CD14-positive monocyte (primary cell): ENCODE results near the gene FOXQ1. TPM values are rescaled to one million over a fixed set of nuclear protein-coding genes. Genes with fewer than 3 reads are reported as not detected.

Experiments used
- DNase-seq, 3 donors: peaks; one replicate each; pipeline ENCODE4 v3.0.0-alpha.2; 2011 to 2022
- H2AFZ ChIP-seq: 2 replicates; pipeline ENCODE4 v1.6.0; 2012; ENCODE audit warnings: mild to moderate bottlenecking, low read depth, low read length, inconsistent platforms; ENCODE audit not compliant: insufficient read depth, poor library complexity, severe bottlenecking
- H3K27ac ChIP-seq, 2 donors: 1 replicate in 1 of 2; 2 replicates in 1 of 2; pipeline ENCODE4 v1.5.1; 2012 to 2013; ENCODE audit warnings: low read length in 2 of 2, control low read depth in 1 of 2, inconsistent platforms in 1 of 2, low read depth in 1 of 2, mild to moderate bottlenecking in 1 of 2
- H3K27me3 ChIP-seq, 2 donors: one replicate each; pipeline versions ENCODE4 v1.6.0 to v1.6.1; 2011 to 2013; ENCODE audit warnings: low read length in 2 of 2; ENCODE audit not compliant: control insufficient read depth in 2 of 2, insufficient read depth in 2 of 2
- H3K36me3 ChIP-seq, 2 donors: replicated peaks in 1 of 2; 1 replicate in 1 of 2; 2 replicates in 1 of 2; pipeline versions ENCODE4 v1.5.1 to v1.6.1; 2012 to 2013; ENCODE audit warnings: low read length in 2 of 2, control low read depth in 1 of 2, inconsistent platforms in 1 of 2, mild to moderate bottlenecking in 1 of 2; ENCODE audit not compliant: insufficient read depth in 2 of 2, control insufficient read depth in 1 of 2
- H3K4me1 ChIP-seq, 2 donors: 1 replicate in 1 of 2; 2 replicates in 1 of 2; pipeline versions ENCODE4 v1.5.1 to v1.6.1; 2012 to 2013; ENCODE audit warnings: low read length in 2 of 2, control low read depth in 1 of 2, inconsistent platforms in 1 of 2, mild to moderate bottlenecking in 1 of 2, moderate library complexity in 1 of 2; ENCODE audit not compliant: insufficient read depth in 2 of 2, control insufficient read depth in 1 of 2
- H3K4me2 ChIP-seq: replicated peaks from 2 replicates; pipeline ENCODE3; 2012; ENCODE audit warnings: low read length, moderate library complexity, mild to moderate bottlenecking; ENCODE audit not compliant: poor library complexity, severe bottlenecking; ENCODE audit errors: extremely low read depth
- H3K4me3 ChIP-seq, 3 experiments: fragments of 200-600 bp in 1 of 3; sonication (generic) in 1 of 3; replicated peaks in 1 of 3; 1 replicate in 2 of 3; 2 replicates in 1 of 3; pipeline ENCODE4 v1.5.1; 2011 to 2013; ENCODE audit warnings: low read length in 3 of 3, mild to moderate bottlenecking in 3 of 3, control low read depth in 2 of 3, low read depth in 2 of 3, inconsistent platforms in 1 of 3, moderate library complexity in 1 of 3
- H3K79me2 ChIP-seq: 2 replicates; pipeline ENCODE4 v1.6.0; 2012; ENCODE audit warnings: mild to moderate bottlenecking, control low read depth, inconsistent platforms, low read length, moderate library complexity; ENCODE audit not compliant: insufficient read depth
- H3K9ac ChIP-seq: 2 replicates; pipeline ENCODE4 v1.6.0; 2017; ENCODE audit warnings: low read length, mild to moderate bottlenecking; ENCODE audit not compliant: insufficient read depth, poor library complexity, severe bottlenecking
- H3K9me3 ChIP-seq, 2 donors: replicated peaks in 1 of 2; 1 replicate in 1 of 2; 2 replicates in 1 of 2; pipeline versions ENCODE4 v1.5.1 to v1.6.1; 2012 to 2013; ENCODE audit warnings: low read length in 2 of 2, control low read depth in 1 of 2; ENCODE audit not compliant: control insufficient read depth in 1 of 2, insufficient read depth in 1 of 2
- H4K20me1 ChIP-seq: 2 replicates; pipeline ENCODE4 v1.6.0; 2012; ENCODE audit warnings: mild to moderate bottlenecking, low read length, control low read depth, moderate library complexity; ENCODE audit not compliant: insufficient read depth
- H3K27ac Mint-ChIP-seq, 7 donors: one replicate each; pipeline ENCODE4 v1.8.0; 2020; ENCODE audit warnings: mild to moderate bottlenecking in 7 of 7, mixed read lengths in 7 of 7, moderate library complexity in 6 of 7, inconsistent platforms in 2 of 7
- H3K27me3 Mint-ChIP-seq, 3 donors: one replicate each; pipeline ENCODE4 v1.8.0; 2021 to 2022; ENCODE audit warnings: low read depth in 3 of 3, mild to moderate bottlenecking in 3 of 3, mixed read lengths in 3 of 3, moderate library complexity in 3 of 3, inconsistent platforms in 1 of 3
- H3K36me3 Mint-ChIP-seq, 2 donors: one replicate each; pipeline ENCODE4 v1.8.0; 2020; ENCODE audit warnings: mixed read lengths in 2 of 2, inconsistent platforms in 1 of 2, mild to moderate bottlenecking in 1 of 2
- H3K4me1 Mint-ChIP-seq: one replicate; pipeline ENCODE4 v1.8.0; 2020; ENCODE audit warnings: mild to moderate bottlenecking, mixed read lengths
- H3K4me3 Mint-ChIP-seq, 2 donors: one replicate each; pipeline ENCODE4 v1.8.0; 2020; ENCODE audit warnings: mild to moderate bottlenecking in 2 of 2, mixed read lengths in 2 of 2, moderate library complexity in 1 of 2
- H3K9me3 Mint-ChIP-seq, 7 donors: one replicate each; pipeline ENCODE4 v1.8.0; 2020 to 2022; ENCODE audit warnings: mixed read lengths in 7 of 7, mild to moderate bottlenecking in 6 of 7, moderate library complexity in 6 of 7, inconsistent platforms in 2 of 7
- WGBS: methylation state at CpG from one replicate; pipeline ENCODE4 v1.1.5; 2013; ENCODE audit warnings: missing lambda C conversion rate; ENCODE audit not compliant: insufficient coverage; 5-methylcytosine and 5-hydroxymethylcytosine counted together
- intact Hi-C, 2 donors: fragments of 100-400 bp; cut with micrococcal nuclease; formaldehyde crosslinking; loops; one replicate each; pipeline versions ENCODE4 v1.15.0 to v1.15.1; 2023
- polyA plus RNA-seq, 3 donors: library from polyadenylated mRNA; depleted of rRNA in 1 of 3; unstranded in 2 of 3; stranded (reverse) in 1 of 3; fragments of 300-500 nt in 2 of 3; fragments of >200 nt in 1 of 3; fragmentation: Illumina TruSeq in 2 of 3; gene quantifications; 1 replicate in 2 of 3; 2 replicates in 1 of 3; pipeline ENCODE4 v1.2.3, GENCODE V29; 2012 to 2021
- TF ChIP-seq, protein P1 (sequence below): fragments of 200-600 bp; IDR thresholded peaks from one replicate; pipeline ENCODE4 v1.8.0; 2022; ENCODE audit warnings: antibody characterized with exemption, mild to moderate bottlenecking

Gene FOXQ1
- polyA plus RNA-seq, 3 donors: 0.11 TPM; not detected in 2

DNA sequence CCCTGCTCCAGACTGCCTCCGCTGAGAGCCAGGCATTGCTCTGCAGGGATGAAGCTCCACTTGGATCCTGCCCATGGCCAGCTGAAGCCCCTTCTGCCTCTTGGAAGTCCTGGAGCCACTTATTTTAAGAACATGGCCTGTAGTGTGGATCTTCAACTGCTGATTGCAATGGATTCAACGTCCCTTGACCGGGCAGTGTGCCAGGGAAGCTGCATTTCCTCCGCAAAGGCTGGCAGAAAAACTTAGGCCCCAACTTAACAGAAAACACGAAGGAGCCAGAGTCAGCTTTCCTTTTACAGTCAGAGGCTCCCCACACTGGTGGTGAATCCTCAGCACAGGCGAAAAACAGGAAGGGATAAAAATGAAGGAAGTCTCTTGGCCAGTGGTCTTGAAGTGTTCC lies 26.3 kb upstream of the FOXQ1 start:
- Histone ChIP-seq H3K9ac (no peak overlapping the region), H3K79me2 (no peaks in the 10 kb centered on the region), H3K4me2 (peak overlapping the region; percentile 27), H2AFZ (peak overlapping the region; percentile 2), H4K20me1 (no peaks in the 10 kb centered on the region), H3K4me1 (peaks cover 43 to 46% of the 10 kb centered on the region in 2 donors), H3K36me3 (no peaks in the 10 kb centered on the region), H3K9me3 (peaks cover 0 to 2% of the 10 kb centered on the region in 2 donors), H3K27ac (peak overlapping the region; percentile 73 to 84), H3K27me3 (peaks cover 6 to 16% of the 10 kb centered on the region in 2 donors), H3K4me3 (peak overlapping the region in 1 of 3 experiments; percentile 33)
- Mint-ChIP-seq H3K4me3 (no peak overlapping the region), H3K36me3 (no peaks in the 10 kb centered on the region), H3K9me3 (peaks cover 0 to 27% (median 5%) of the 10 kb centered on the region in 7 donors), H3K27ac (peak overlapping the region in 6 of 7 donors; percentile 63 to 94 (median 91)), H3K27me3 (peaks cover 25 to 33% (median 30%) of the 10 kb centered on the region in 3 donors), H3K4me1 (peaks cover 41% of the 10 kb centered on the region)
- DNase-seq: peak in 1 of 3 donors; percentile 3
- TF ChIP-seq, protein P1, sequence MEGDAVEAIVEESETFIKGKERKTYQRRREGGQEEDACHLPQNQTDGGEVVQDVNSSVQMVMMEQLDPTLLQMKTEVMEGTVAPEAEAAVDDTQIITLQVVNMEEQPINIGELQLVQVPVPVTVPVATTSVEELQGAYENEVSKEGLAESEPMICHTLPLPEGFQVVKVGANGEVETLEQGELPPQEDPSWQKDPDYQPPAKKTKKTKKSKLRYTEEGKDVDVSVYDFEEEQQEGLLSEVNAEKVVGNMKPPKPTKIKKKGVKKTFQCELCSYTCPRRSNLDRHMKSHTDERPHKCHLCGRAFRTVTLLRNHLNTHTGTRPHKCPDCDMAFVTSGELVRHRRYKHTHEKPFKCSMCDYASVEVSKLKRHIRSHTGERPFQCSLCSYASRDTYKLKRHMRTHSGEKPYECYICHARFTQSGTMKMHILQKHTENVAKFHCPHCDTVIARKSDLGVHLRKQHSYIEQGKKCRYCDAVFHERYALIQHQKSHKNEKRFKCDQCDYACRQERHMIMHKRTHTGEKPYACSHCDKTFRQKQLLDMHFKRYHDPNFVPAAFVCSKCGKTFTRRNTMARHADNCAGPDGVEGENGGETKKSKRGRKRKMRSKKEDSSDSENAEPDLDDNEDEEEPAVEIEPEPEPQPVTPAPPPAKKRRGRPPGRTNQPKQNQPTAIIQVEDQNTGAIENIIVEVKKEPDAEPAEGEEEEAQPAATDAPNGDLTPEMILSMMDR: no peak
- intact Hi-C loops: no loop called here
- 100% methylated on average over 1 of the region's 6 CpGs for WGBS

DNA sequence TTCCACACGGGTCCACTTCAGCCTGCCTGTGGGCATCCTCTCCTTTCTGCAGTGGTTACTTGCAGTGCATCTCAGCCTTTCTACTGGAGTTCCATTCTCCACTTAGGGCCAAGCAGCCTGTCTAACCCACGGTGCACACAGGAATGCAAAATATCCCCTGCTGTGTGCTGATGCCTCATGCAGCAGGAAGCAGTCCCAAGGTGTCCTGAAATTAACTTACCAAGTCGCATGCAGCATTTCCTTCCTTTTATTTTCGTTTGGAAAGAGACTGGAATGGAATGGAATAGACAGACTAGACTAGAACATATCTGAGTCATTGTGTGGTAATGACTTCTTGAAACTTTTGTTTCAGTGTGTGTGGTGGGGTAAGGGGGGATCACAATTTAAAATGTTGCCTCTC lies 25.9 kb upstream of the FOXQ1 start:
- H3K27ac Mint-ChIP-seq: peak overlapping the region; percentile 63 to 94 (median 91)
- H3K4me3 ChIP-seq: peak overlapping the region in 1 of 3 experiments; percentile 33
- no peaks in the 10 kb centered on the region for H3K36me3 Mint-ChIP-seq
- WGBS: 27% methylated on average over 2 of the region's 4 CpGs
- peaks cover 43 to 46% of the 10 kb centered on the region in 2 donors for H3K4me1 ChIP-seq
- peaks cover 21 to 29% (median 29%) of the 10 kb centered on the region in 3 donors for H3K27me3 Mint-ChIP-seq
- no peak overlapping the region for H3K4me3 Mint-ChIP-seq
- H3K4me1 Mint-ChIP-seq: peaks cover 41% of the 10 kb centered on the region
- H3K36me3 ChIP-seq: no peaks in the 10 kb centered on the region
- peak overlapping the region; percentile 73 to 84 for H3K27ac ChIP-seq
- no peaks in the 10 kb centered on the region for H4K20me1 ChIP-seq
- peaks cover 0 to 27% (median 5%) of the 10 kb centered on the region in 7 donors for H3K9me3 Mint-ChIP-seq
- H3K79me2 ChIP-seq: no peaks in the 10 kb centered on the region
- peaks cover 3 to 12% of the 10 kb centered on the region in 2 donors for H3K27me3 ChIP-seq
- H3K4me2 ChIP-seq: peak overlapping the region; percentile 27
- intact Hi-C loops: no loop called here
- DNase-seq: peak; percentile 48 to 69 (median 51)
- H2AFZ ChIP-seq: peak overlapping the region; percentile 2
- peaks cover 0 to 2% of the 10 kb centered on the region in 2 donors for H3K9me3 ChIP-seq
- peak overlapping the region; percentile 6 for H3K9ac ChIP-seq
- TF ChIP-seq, protein P1: no peak
